Thyroid gland (tissue), 4 donors: ENCODE measurements around the gene MBNL2. TPM values are rescaled to one million over a fixed set of nuclear protein-coding genes. Genes with fewer than 3 reads are reported as not detected.

Experiments used
- DNase-seq, 2 donors: peaks; one replicate each; pipeline ENCODE4 v3.0.0-alpha.2; 2019
- H3K27ac ChIP-seq, 3 donors: fragments of 200-600 bp; sonication (generic); 1 replicate in 2 of 3; 2 replicates in 1 of 3; pipeline ENCODE4 v1.5.1; 2016 to 2019; ENCODE audit warnings: mild to moderate bottlenecking in 1 of 3, moderate library complexity in 1 of 3
- H3K27me3 ChIP-seq: fragments of 200-600 bp; sonication (generic); one replicate; pipeline ENCODE4 v1.5.1; 2019
- H3K36me3 ChIP-seq, 2 donors: fragments of 200-600 bp; sonication (generic); one replicate each; pipeline ENCODE4 v1.5.1; 2016 to 2019
- H3K4me1 ChIP-seq, 2 donors: fragments of 200-600 bp; sonication (generic); one replicate each; pipeline ENCODE4 v1.5.1; 2017 to 2019
- H3K4me3 ChIP-seq, 3 donors: fragments of 200-600 bp; sonication (generic); replicated peaks in 1 of 3; 1 replicate in 2 of 3; 2 replicates in 1 of 3; pipeline ENCODE4 v1.5.1; 2016; ENCODE audit warnings: mild to moderate bottlenecking in 1 of 3
- H3K9me3 ChIP-seq: fragments of 200-600 bp; sonication (generic); one replicate; pipeline ENCODE4 v1.5.1; 2017
- POLR2A ChIP-seq, 2 donors: fragments of 450-650 bp; IDR thresholded peaks; one replicate each; pipeline ENCODE4 v1.6.1; 2017; ENCODE audit warnings: antibody characterized with exemption in 2 of 2, mild to moderate bottlenecking in 2 of 2, moderate library complexity in 1 of 2
- WGBS, 2 donors: methylation state at CpG; one replicate each; pipeline ENCODE4 v1.1.5; 2017; 5-methylcytosine and 5-hydroxymethylcytosine counted together
- intact Hi-C: fragments of 100-400 bp; cut with DNase I; formaldehyde crosslinking; loops from one replicate; pipeline ENCODE4 v1.15.1; 2023
- total RNA-seq, 4 donors: library from RNA; depleted of rRNA; stranded (reverse); fragments of >200 nt; gene quantifications; one replicate each; pipeline ENCODE4 v1.2.3, GENCODE V29; 2016
- TF ChIP-seq, protein P1 (sequence below), 6 experiments: fragments of 200-600 bp in 3 of 6; fragments of 450-650 bp in 3 of 6; sonication (generic) in 3 of 6; IDR thresholded peaks; one replicate each; pipeline ENCODE4 v1.5.1; 2016 to 2019; ENCODE audit warnings: antibody characterized with exemption in 6 of 6, mild to moderate bottlenecking in 2 of 6, inconsistent platforms in 1 of 6, moderate library complexity in 1 of 6

MBNL2 gene
- total RNA-seq, 4 donors from 2014 or later = 93.4 to 99.9 (median 98.3) TPM

DNA sequence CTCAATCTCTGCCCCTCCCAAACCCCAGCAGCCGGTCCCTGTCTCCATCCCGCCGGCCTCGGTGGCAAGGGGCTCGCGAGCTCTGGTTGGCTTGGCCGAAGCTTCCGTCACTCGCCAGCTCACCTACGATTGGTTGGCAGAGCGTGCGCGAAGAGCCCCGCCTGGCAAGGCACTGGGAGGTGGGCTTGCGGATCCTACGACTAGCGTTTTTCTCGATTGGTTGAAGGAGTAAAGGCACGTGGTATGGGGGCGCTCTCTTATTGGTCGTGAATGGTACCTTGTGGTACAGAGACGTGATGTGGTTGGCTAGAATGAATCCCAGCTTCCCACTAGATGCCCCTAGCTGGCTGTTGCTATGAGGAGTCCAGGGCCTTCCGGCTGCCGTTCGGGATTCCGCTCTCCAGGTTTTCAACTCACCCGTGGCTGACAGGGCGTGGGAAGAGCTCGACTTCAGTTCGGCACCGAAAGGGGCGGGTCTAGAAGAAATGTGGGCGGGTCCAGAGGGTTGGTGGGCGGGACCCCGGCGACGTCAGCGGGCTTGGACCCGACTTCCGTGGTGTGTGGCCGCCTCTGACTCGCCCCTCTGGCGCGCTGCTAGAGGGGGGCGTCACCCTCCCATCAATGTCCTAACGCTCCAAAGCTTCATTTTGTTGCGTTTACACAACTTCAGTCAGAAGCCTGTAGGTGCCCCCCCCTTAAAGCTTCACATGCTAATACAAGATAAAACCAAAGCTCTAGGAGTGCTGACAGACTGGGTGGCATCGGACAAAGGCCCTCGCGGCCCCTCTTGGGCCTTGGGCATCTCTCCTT is 211.0 kb downstream of the MBNL2 start:
- peak; percentile 99 for DNase-seq
- H3K27ac ChIP-seq = peak overlapping the region; percentile 95 to 100 (median 99)
- peak; percentile 10 to 60 for TF ChIP-seq POLR2A (IDR thresholded peaks at IDR 0.05)
- TF ChIP-seq, protein P1, sequence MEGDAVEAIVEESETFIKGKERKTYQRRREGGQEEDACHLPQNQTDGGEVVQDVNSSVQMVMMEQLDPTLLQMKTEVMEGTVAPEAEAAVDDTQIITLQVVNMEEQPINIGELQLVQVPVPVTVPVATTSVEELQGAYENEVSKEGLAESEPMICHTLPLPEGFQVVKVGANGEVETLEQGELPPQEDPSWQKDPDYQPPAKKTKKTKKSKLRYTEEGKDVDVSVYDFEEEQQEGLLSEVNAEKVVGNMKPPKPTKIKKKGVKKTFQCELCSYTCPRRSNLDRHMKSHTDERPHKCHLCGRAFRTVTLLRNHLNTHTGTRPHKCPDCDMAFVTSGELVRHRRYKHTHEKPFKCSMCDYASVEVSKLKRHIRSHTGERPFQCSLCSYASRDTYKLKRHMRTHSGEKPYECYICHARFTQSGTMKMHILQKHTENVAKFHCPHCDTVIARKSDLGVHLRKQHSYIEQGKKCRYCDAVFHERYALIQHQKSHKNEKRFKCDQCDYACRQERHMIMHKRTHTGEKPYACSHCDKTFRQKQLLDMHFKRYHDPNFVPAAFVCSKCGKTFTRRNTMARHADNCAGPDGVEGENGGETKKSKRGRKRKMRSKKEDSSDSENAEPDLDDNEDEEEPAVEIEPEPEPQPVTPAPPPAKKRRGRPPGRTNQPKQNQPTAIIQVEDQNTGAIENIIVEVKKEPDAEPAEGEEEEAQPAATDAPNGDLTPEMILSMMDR (IDR thresholded peaks at IDR 0.05) = peak in 1 of 6 experiments; percentile 14
- intact Hi-C loops = loop anchor here (10.0 kb wide), 1 partner anchor 1772 kb away; the partner anchor contains the start of gene UBAC2
- H3K9me3 ChIP-seq = no peaks in the 10 kb centered on the region
- 0% methylated on average over 32 to 34 of the region's 50 CpGs for WGBS, 2 donors
- H3K4me3 ChIP-seq = peak overlapping the region; percentile 61 to 72 (median 71)
- H3K27me3 ChIP-seq = no peaks in the 10 kb centered on the region
- peaks cover 0 to 8% of the 10 kb centered on the region in 2 donors for H3K4me1 ChIP-seq
- H3K36me3 ChIP-seq = no peaks in the 10 kb centered on the region

DNA sequence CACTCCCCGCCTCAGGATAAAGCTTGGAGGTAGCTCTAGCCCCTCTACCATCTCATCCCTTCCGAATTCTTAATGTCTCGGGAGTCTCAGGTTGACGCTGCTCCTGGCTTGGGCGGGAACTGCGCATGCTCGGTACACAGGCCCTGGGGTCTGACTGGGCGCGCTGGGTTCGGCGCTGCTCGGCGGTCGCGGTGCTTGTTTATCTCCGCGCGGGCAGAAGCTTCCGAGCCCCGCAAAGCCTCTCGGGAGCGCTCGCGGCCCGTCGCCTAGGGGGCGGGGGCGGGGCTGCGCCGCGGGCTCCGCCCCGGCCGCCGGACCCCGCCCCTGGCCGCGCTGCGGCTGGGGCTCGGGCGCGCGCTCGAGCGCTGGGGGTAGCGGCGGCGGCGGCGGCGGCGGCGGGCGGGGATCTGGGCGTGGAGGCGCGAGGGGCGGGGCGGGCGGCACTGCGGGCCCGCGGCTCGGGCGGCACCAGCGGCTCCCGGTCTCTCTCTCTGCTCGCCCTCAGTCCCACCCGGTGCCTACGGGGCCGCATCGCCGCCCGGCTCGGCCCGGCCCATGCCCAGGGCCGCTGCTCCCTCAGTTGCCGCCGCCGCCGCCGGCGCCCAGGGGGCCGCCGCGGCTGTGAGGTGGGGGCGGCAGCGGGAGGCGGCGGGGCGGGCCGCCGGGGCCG is 211.7 kb downstream of the MBNL2 start, which contains the start of gene RAP2A:
Gene RAP2A, plus strand, starts transcription at position 443 of the 670 bp plus-strand sequence. CDS start 302 bp downstream, outside the sequence.
- no peaks in the 10 kb centered on the region for H3K9me3 ChIP-seq
- peaks cover 0 to 8% of the 10 kb centered on the region in 2 donors for H3K4me1 ChIP-seq
- H3K36me3 ChIP-seq = no peaks in the 10 kb centered on the region
- peak in 1 of 2 donors; percentile 88 for TF ChIP-seq POLR2A (IDR thresholded peaks at IDR 0.05)
- TF ChIP-seq, protein P1 (IDR thresholded peaks at IDR 0.05) = peak in 1 of 6 experiments; percentile 8
- H3K27me3 ChIP-seq = no peaks in the 10 kb centered on the region
- 0% methylated on average over 4 to 7 of the region's 94 CpGs for WGBS, 2 donors
- intact Hi-C loops = loop anchor here (10.0 kb wide), 1 partner anchor 1771 kb away; the partner anchor contains the start of gene UBAC2
- DNase-seq = peak; percentile 88
- peak within 1 kb of the TSS; percentile 61 to 72 (median 71) for H3K4me3 ChIP-seq
- H3K27ac ChIP-seq = peak within 1 kb of the TSS; percentile 95 to 100 (median 99)

DNA sequence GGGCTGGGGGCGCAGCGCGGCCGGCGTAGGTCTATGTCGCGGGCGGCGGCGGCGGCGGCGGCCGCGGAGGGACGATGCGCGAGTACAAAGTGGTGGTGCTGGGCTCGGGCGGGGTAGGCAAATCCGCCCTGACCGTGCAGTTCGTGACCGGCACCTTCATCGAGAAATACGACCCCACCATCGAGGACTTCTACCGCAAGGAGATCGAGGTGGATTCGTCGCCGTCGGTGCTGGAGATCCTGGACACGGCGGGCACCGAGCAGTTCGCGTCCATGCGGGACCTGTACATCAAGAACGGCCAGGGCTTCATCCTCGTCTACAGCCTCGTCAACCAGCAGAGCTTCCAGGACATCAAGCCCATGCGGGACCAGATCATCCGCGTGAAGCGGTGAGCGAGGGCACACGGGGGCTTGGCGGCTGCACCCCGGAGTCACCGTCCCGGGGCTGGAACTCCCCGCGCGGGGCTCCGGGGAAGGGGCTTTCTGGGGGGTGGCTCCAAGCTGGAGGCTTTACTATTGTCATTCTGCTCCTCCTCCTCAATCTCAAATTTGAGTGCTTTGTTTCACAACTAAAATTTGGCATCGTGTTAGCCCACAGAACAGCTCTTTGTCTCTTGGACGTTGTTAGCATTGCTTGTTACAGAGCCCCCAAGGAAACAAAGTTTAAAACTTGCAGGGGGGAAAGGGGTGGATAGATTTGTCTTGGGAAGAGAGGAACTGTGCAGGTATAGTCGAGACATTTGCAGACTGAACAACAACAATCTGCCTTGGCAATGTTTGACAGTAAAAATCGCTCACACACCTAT is 212.5 kb downstream of the MBNL2 start:
- Histone ChIP-seq H3K27ac (peak overlapping the region; percentile 13 to 80 (median 72)), H3K9me3 (no peaks in the 10 kb centered on the region), H3K4me3 (peak overlapping the region; percentile 43 to 56 (median 48)), H3K27me3 (no peaks in the 10 kb centered on the region), H3K4me1 (peaks cover 0 to 8% of the 10 kb centered on the region in 2 donors), H3K36me3 (no peaks in the 10 kb centered on the region)
- peak; percentile 39 to 52 for DNase-seq
- intact Hi-C loops = loop anchor here (10.0 kb wide), 1 partner anchor 1770 kb away; the partner anchor contains the start of gene UBAC2
- TF ChIP-seq POLR2A (IDR thresholded peaks at IDR 0.05) = no peak
- TF ChIP-seq, protein P1 (IDR thresholded peaks at IDR 0.05) = no peak
- WGBS, 2 donors = 1 to 2% methylated on average over 4 to 25 of the region's 60 CpGs

DNA sequence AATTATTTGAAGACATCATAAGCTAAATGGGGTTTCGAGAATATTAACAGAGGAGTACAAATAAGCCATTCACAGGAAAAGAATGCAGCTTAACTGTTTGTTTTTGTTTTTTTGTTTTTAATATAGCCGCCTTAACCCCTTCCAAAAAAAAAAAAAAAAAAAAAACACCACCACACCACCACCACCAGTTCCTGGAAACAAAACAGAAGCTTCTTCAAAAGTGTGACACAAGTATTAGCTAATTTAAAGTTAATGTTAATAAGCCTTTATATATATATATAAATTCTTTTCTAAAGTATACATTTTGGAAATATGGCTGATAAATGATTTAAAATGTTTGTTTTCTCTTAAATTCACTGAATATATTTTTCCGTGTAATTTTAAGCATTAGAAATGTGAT is 213.2 kb downstream of the MBNL2 start:
- intact Hi-C loops = loop anchor here (10.0 kb wide), 1 partner anchor 1769 kb away; the partner anchor contains the start of gene UBAC2
- WGBS, 2 donors = 35 to 39% methylated on average over 3 of the region's 3 CpGs
- H3K9me3 ChIP-seq = no peaks in the 10 kb centered on the region
- no peak overlapping the region for H3K27ac ChIP-seq
- no peak for TF ChIP-seq POLR2A (IDR thresholded peaks at IDR 0.05)
- TF ChIP-seq, protein P1 (IDR thresholded peaks at IDR 0.05) = no peak
- peak overlapping the region in 2 of 3 donors; percentile 48 to 56 for H3K4me3 ChIP-seq
- H3K4me1 ChIP-seq = peaks cover 0 to 8% of the 10 kb centered on the region in 2 donors
- no peak for DNase-seq
- H3K36me3 ChIP-seq = no peaks in the 10 kb centered on the region
- no peaks in the 10 kb centered on the region for H3K27me3 ChIP-seq
